ENCODE data around the gene ANKRD10.

ANKRD10 gene

GRCh38 chr13:110869231-110869804 is 45.6 kb downstream of the ANKRD10 start:
- TF ChIP-seq, protein P1, sequence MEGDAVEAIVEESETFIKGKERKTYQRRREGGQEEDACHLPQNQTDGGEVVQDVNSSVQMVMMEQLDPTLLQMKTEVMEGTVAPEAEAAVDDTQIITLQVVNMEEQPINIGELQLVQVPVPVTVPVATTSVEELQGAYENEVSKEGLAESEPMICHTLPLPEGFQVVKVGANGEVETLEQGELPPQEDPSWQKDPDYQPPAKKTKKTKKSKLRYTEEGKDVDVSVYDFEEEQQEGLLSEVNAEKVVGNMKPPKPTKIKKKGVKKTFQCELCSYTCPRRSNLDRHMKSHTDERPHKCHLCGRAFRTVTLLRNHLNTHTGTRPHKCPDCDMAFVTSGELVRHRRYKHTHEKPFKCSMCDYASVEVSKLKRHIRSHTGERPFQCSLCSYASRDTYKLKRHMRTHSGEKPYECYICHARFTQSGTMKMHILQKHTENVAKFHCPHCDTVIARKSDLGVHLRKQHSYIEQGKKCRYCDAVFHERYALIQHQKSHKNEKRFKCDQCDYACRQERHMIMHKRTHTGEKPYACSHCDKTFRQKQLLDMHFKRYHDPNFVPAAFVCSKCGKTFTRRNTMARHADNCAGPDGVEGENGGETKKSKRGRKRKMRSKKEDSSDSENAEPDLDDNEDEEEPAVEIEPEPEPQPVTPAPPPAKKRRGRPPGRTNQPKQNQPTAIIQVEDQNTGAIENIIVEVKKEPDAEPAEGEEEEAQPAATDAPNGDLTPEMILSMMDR (IDR thresholded peaks at IDR 0.05; ENCODE audit: low read depth, low read length, missing control alignments), result no peak
- H3K4me3 ChIP-seq (ENCODE audit: low read depth, low read length), result no peak overlapping the region
- DNase-seq (ENCODE audit: low read depth), result no peak

DNA sequence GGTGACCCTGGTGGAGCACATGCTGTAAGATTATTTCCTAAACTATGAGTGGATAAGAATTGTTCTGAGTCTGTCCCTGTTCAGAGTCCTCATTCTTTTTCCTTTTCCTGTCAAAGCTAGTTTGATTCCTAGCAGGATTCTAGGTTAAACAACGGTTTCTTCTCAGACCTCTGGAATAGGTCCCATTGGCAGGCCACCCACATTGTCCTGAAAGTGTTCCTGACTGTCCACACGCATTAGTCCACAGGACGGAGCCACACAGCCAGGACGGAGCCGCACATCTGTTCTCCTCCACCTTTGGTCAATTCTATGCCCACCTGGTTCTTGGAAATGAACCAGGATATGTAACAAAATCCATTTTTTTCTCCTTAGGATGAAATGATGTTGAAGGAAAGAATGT is 46.1 kb downstream of the ANKRD10 start:
- DNase-seq (ENCODE audit: low read depth), result no peak
- no peak overlapping the region for H3K4me3 ChIP-seq (ENCODE audit: low read depth, low read length)
- TF ChIP-seq, protein P1 (IDR thresholded peaks at IDR 0.05; ENCODE audit: low read depth, low read length, missing control alignments), result no peak

GRCh38 chr13:110867380-110867779 is 47.5 kb downstream of the ANKRD10 start:
- TF ChIP-seq, protein P1 (IDR thresholded peaks at IDR 0.05; ENCODE audit: low read depth, low read length, missing control alignments), result no peak
- H3K4me3 ChIP-seq (ENCODE audit: low read depth, low read length), result no peak overlapping the region
- no peak for DNase-seq (ENCODE audit: low read depth)

DNA sequence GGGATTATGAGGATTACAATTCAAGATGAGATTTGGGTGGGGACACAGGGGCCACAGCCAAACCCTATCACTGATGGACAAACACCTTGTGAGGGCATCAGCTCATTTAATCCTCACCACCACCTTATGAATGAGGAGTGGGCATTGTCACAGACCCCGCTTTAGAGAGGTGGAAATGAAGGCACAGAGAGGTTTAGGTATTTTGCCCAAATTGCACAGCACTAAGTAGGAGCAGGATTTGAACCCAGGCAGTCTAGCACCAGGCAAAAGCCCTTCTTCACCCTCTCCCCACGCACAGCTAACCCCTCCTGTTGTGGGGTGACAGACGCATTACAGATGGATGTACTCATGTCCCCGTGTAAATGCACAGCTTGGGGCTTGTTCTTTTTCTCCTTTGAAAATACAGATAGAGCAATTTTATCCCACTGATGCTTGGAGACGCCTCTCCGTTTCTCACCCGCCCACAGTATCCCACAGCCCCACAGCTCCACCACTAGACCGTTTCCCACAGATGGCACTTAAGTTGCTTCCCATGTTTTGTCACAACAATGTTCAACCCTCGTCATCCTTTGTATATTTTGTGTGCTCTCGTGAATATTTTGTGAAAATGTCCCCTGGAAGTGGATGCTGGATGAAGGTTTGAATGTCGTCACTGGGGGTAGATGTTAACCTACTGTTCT is 48.2 kb downstream of the ANKRD10 start:
- TF ChIP-seq, protein P1 (IDR thresholded peaks at IDR 0.05; ENCODE audit: low read depth, low read length, missing control alignments), result no peak
- no peak overlapping the region for H3K4me3 ChIP-seq (ENCODE audit: low read depth, low read length)
- no peak for DNase-seq (ENCODE audit: low read depth)

GRCh38 chr13:110863685-110864084 is 51.2 kb downstream of the ANKRD10 start:
- TF ChIP-seq, protein P1 (IDR thresholded peaks at IDR 0.05; ENCODE audit: low read depth, low read length, missing control alignments), result no peak
- no peak overlapping the region for H3K4me3 ChIP-seq (ENCODE audit: low read depth, low read length)
- no peak for DNase-seq (ENCODE audit: low read depth)

- H3K4me3 ChIP-seq (ENCODE audit: low read depth, low read length), result no peak overlapping the region
- TF ChIP-seq, protein P1 (IDR thresholded peaks at IDR 0.05; ENCODE audit: low read depth, low read length, missing control alignments), result no peak
- DNase-seq (ENCODE audit: low read depth), result no peak
Observed at GRCh38 chr13:110860983-110861382, 53.9 kb downstream of the ANKRD10 start.
